Forelimb muscle (tissue), 1 donor: Measurements from ENCODE around the gene SPSB2. TPM values are rescaled to one million over a fixed set of nuclear protein-coding genes. Genes with fewer than 3 reads are reported as not detected.
"Not testable (repeated sequence)": the region's sequence is repeated elsewhere in the genome, so short reads cannot be mapped to it uniquely, and the experiment has no call there.

Experiments
- DNase-seq: peaks from one replicate; pipeline ENCODE4 v3.0.0-alpha.2; 2013; ENCODE audit warnings: low read depth
- polyA plus RNA-seq: library from polyadenylated mRNA; unstranded; fragments of 120-200 nt; gene quantifications from one replicate; pipeline ENCODE4 v1.2.1, GENCODE V29; 2013; ENCODE audit not compliant: insufficient read length

SPSB2 gene
- 8.9 TPM for polyA plus RNA-seq

- peak; percentile 83 for DNase-seq
Measured at GRCh38 chr12:6873094-6874014, at the start of gene SPSB2. TSS of gene SPSB2 (minus strand) at chr12:6873303. CDS start at chr12:6872901, 402 bp downstream.

- DNase-seq = no peak
Measured at GRCh38 chr12:6921996-6922946, 49.2 kb upstream of the SPSB2 start.

GRCh38 chr12:6921539-6921938 is 48.4 kb upstream of the SPSB2 start:
- no peak for DNase-seq

- DNase-seq = no peak
Measured at GRCh38 chr12:6919588-6919987, 46.5 kb upstream of the SPSB2 start.

- no peak for DNase-seq
Measured at GRCh38 chr12:6917491-6918231, 44.6 kb upstream of the SPSB2 start.

GRCh38 chr12:6916426-6917200 is 43.5 kb upstream of the SPSB2 start:
- no peak for DNase-seq

GRCh38 chr12:6915789-6916285 is 42.7 kb upstream of the SPSB2 start:
- no peak for DNase-seq

- no peak for DNase-seq
Measured at GRCh38 chr12:6914947-6915788, 42.1 kb upstream of the SPSB2 start.

- DNase-seq = no peak
Measured at GRCh38 chr12:6914246-6914946, 41.3 kb upstream of the SPSB2 start, which contains the start of gene ENO2. TSS of gene ENO2 (plus strand) at chr12:6914580. CDS start at chr12:6915833, 1,253 bp downstream.

- DNase-seq = no peak
Measured at GRCh38 chr12:6912164-6912935, 39.2 kb upstream of the SPSB2 start.

- no peak for DNase-seq
Measured at GRCh38 chr12:6909421-6910145, 36.5 kb upstream of the SPSB2 start.

GRCh38 chr12:6908141-6908540 is 35.0 kb upstream of the SPSB2 start:
- not testable (repeated sequence) for DNase-seq

- no peak for DNase-seq
Measured at GRCh38 chr12:6905414-6906040, 32.4 kb upstream of the SPSB2 start.

- DNase-seq = peak; percentile 92
Measured at GRCh38 chr12:6904280-6905276, 31.5 kb upstream of the SPSB2 start, which contains the start of gene LRRC23. TSS of gene LRRC23 (plus strand) at chr12:6904822. CDS start at chr12:6905634, 812 bp downstream.

GRCh38 chr12:6903722-6904121 is 30.6 kb upstream of the SPSB2 start:
- DNase-seq = no peak
